LNCaP clone FGC (cell line): ENCODE measurements around the gene CTBP1.

Experiments used
- DNase-seq: peaks from one replicate; pipeline ENCODE4 v3.0.0-alpha.2; 2011; ENCODE audit warnings: low read depth
- H3K4me3 ChIP-seq: 2 replicates; pipeline ENCODE4 v1.5.1; 2011; ENCODE audit warnings: mild to moderate bottlenecking, low read depth, low read length, control low read depth
- TF ChIP-seq, protein P1 (sequence below): IDR thresholded peaks from 2 replicates; pipeline ENCODE4 v1.5.1; 2012; ENCODE audit warnings: mild to moderate bottlenecking; ENCODE audit not compliant: control insufficient read depth, insufficient read depth; ENCODE audit errors: extremely low read depth

The CTBP1 gene

GRCh38 chr4:1279253-1279652 is 30.3 kb upstream of the CTBP1 start:
- DNase-seq, result no peak
- TF ChIP-seq, protein P1, sequence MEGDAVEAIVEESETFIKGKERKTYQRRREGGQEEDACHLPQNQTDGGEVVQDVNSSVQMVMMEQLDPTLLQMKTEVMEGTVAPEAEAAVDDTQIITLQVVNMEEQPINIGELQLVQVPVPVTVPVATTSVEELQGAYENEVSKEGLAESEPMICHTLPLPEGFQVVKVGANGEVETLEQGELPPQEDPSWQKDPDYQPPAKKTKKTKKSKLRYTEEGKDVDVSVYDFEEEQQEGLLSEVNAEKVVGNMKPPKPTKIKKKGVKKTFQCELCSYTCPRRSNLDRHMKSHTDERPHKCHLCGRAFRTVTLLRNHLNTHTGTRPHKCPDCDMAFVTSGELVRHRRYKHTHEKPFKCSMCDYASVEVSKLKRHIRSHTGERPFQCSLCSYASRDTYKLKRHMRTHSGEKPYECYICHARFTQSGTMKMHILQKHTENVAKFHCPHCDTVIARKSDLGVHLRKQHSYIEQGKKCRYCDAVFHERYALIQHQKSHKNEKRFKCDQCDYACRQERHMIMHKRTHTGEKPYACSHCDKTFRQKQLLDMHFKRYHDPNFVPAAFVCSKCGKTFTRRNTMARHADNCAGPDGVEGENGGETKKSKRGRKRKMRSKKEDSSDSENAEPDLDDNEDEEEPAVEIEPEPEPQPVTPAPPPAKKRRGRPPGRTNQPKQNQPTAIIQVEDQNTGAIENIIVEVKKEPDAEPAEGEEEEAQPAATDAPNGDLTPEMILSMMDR, result no peak
- no peak overlapping the region for H3K4me3 ChIP-seq

GRCh38 chr4:1277667-1278665 is 29.0 kb upstream of the CTBP1 start:
- no peak overlapping the region for H3K4me3 ChIP-seq
- DNase-seq, result no peak
- TF ChIP-seq, protein P1, result no peak

GRCh38 chr4:1276984-1277383 is 28.1 kb upstream of the CTBP1 start:
- TF ChIP-seq, protein P1, result no peak
- no peak overlapping the region for H3K4me3 ChIP-seq
- DNase-seq, result no peak

- no peak overlapping the region for H3K4me3 ChIP-seq
- DNase-seq, result no peak
- TF ChIP-seq, protein P1, result no peak
These were observed 25.9 kb upstream of the CTBP1 start for GRCh38 chr4:1274871-1275270.

DNA sequence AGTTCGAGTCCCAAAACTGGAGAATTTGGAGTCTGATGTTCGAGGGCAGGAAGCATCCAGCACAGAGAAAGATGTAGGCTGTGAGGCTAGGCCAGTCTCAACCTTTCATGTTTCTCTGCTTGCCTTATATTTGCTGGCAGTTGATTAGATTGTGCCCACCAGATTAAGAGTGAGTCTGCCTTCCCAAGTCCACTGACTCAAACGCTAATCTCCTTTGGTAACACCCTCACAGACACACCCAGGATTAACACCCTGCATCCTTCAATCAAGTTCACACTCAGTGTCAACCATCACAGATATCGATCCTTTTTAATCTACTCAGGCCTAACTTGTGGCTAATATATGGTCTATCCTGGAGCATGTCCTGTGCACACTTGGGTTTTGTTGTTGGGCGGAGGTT is 22.8 kb upstream of the CTBP1 start:
- TF ChIP-seq, protein P1, result no peak
- H3K4me3 ChIP-seq, result no peak overlapping the region

DNA sequence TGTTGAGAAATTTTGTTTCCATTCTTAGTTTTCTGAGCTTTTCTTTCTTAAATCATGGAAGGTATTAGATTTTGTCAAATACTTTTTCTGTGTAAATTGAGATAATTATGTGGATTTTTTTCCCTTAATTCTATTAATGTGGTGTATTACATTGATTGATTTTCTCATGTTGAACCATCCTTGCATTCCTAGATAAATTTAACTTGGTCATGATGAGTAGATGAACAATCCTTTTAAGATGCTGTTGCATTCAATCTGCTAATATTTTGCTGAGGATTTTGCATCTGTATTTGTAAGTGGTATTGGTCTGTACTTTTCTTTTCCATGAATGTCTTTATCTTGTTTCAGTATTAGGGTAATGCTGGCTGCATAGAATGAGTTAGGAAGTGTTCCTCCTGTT is 20.3 kb upstream of the CTBP1 start:
- TF ChIP-seq, protein P1, result no peak
- H3K4me3 ChIP-seq, result no peak overlapping the region
- DNase-seq, result no peak

More for the DNA sequence above, 22.8 kb upstream of the CTBP1 start:
- no peak for DNase-seq
